Transverse colon (tissue), 4 donors: ENCODE results near the gene LRFN5.

ENCODE experiments used
- CTCF ChIP-seq, 5 experiments: fragments of 200-600 bp in 3 of 5; fragments of 450-650 bp in 2 of 5; sonication (generic) in 3 of 5; IDR thresholded peaks; 1 replicate in 2 of 5; 2 replicates in 3 of 5; pipeline ENCODE4 v1.5.1; 2016 to 2017; ENCODE audit warnings: antibody characterized with exemption in 5 of 5, inconsistent platforms in 3 of 5, mild to moderate bottlenecking in 2 of 5, moderate library complexity in 1 of 5
- POLR2AphosphoS5 ChIP-seq, 3 donors: sonication (generic); formaldehyde crosslinking; IDR thresholded peaks; one replicate each; pipeline ENCODE4 v1.6.1; 2016; ENCODE audit warnings: antibody characterized with exemption in 3 of 3

GRCh38 chr14:41817626-41818025 lies 210.9 kb downstream of the LRFN5 start:
- TF ChIP-seq CTCF (IDR thresholded peaks at IDR 0.05) (no peak), POLR2AphosphoS5 (IDR thresholded peaks at IDR 0.05) (no peak)
